ENCODE data around the gene CCM2L.

GRCh38 chr20:31974951-31975487 is 35.2 kb upstream of the CCM2L start:
- TF ChIP-seq NFIC (IDR thresholded peaks at IDR 0.05) (no peak), TCF12 (IDR thresholded peaks at IDR 0.05; ENCODE audit: low read depth) (no peak), MAX (IDR thresholded peaks at IDR 0.05) (no peak), CREB1 (IDR thresholded peaks at IDR 0.05; ENCODE audit: low read depth) (no peak)
